8988T (cell line): ENCODE results near the gene HNRNPA2B1.
"Not testable (repeated sequence)": the region's sequence is repeated elsewhere in the genome, so short reads cannot be mapped to it uniquely, and the experiment has no call there.

Source experiments
- DNase-seq: peaks from one replicate; pipeline ENCODE4 v3.0.0; 2011

Gene HNRNPA2B1

DNA sequence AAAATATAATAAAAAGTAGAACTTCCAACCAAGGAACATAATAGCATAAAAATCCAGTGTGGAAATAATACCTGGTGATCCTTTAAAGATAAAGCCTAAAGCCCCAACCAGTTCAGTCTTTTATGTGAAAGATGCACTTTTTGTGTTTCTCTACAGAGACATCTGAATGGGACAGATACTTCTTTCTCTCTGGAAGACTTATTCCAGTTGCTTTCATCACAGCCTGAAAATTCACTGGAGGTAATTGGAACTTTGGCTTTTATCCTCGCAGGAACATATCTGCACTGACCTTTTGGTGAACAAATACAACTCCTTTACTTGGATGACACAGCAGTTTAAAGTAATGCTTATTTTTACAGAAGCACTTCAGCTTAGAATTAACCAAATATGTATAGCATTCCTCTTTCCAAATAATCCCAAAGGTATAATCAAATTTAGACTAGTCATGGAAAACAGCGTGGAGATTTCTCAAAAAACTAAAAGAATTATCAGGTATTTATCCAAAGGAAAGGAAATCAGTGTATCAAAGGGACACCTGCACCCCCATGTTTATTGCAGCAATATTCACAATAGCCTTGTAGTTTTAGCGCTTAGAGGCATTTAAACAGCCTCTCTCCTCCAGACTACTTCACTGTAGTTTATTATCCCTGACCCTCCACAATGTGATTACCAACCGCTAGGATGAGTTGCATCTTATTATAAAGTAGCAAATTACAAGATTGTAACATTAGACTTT is 16.8 kb downstream of the HNRNPA2B1 start:
- DNase-seq, result no peak

DNA sequence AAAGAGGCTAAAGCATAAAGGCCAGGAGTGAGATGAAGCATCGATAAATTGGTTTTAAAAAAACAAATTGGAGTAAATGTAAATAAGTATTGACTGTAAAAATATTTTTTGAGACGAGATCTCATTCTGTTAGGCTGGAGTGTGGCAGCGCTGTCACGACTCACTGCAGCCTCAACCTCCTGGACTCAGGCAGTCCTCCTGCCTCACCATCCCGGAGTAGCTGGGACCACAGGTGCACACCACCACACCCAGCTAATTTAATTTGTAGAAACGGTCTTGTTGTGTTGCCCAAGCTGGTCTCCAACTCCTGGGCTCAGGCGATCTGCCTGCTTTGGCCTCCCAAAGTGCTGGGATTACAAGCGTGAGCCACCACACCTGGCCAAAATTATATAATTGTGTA is 17.8 kb downstream of the HNRNPA2B1 start:
- DNase-seq, result no peak

DNA sequence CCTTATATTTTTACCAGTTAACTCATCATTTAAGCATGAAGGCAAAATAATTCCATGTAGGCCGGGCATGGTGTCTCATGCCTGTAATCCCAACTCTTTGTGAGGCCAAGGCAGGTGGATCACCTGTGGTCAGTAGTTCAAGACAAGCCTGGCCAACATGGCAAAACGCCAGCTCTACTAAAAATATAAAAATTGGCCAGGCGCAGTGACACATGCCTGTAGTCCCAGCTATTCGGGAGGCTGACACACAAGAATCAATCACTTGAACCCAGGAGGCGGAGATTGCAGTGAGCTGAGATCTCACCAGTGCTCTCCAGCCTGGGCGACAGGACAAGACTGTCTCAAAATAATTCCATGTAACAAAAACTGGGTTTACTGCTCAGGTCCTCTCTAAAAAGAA is 18.3 kb downstream of the HNRNPA2B1 start:
- DNase-seq, result no peak

DNA sequence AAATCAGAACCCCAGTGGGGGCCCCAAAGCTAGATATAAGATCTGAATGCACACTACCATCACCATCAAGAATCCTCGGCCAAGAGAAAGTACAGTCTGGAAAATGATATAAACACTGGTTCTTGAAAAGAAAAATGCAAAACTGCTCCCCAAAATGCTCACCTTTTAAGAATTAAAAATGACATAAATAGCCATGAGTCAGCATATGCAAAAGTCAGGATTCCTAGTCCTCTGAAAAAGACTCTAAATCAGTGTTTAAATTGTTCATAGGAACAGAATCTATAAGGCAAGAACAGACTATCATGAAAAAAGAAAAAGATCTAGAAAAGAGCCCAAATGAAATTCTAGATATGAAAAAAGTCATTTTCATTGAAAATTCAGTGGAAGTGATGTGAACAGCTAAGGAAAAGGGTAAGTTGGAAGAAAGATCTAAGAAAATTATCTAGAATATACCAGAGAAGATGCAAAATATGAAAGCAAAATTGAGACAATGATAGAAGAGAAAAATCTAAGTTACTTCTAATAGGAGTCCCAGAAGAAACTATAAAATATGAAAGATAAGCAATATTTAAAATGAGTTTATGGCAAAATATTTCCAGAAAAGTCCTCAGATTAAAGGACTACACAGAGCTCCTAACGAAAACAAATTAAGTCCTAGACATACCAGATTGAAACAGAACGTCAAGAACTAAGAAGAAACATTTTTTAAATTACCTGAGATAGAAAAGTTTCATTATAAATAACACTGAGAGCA is 18.9 kb downstream of the HNRNPA2B1 start:
- DNase-seq, result no peak

DNA sequence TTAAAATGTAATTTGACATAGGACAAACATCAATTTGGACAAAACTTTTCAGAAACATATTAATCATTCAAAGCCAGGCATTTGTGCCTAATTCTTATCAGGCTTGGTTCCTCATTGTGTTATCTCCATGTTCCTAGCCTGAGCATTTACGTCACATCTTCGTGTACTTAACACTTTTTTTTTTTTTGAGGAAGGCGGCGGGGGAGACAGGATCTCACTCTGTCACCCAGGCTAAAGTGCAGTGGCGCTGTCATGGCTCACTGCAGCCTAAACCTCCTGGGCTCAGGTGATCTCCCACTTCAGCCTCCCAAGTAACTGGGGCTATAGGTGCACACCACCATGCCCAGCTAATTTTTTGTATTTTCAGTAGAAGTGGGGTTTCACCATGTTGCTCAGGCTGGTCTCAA is 19.8 kb downstream of the HNRNPA2B1 start:
- no peak for DNase-seq

DNA sequence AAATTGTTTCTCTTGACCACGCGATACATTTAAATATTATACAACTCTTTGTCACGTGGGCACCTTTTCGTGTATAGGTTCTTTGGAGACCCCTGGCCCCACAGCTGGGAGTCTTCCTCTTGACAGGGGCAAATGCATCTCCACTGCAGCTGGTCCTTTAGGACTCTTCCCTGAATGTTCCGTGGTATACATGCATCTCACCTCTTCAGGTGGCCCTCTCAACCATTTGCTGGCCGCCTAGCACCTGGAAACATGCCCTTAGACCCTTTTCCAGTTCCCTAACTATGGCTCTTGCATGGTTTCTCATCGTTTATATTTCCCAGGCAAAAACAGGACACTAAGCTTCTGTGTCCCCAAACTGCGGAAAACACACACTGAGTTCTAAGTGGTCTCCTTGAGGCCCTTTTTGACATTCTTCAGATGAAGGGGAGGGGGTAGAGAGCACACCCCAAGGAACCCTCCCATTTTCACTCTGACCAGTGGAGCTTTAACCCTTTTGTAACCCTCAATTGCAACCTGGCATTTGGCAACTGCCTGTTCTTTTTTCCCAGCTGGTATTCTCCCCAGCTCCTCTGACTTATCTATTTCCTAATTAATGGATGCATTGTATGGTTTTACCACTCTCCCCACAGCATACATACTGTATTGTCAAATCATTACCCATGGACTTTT is 20.6 kb downstream of the HNRNPA2B1 start:
- DNase-seq, result no peak

DNA sequence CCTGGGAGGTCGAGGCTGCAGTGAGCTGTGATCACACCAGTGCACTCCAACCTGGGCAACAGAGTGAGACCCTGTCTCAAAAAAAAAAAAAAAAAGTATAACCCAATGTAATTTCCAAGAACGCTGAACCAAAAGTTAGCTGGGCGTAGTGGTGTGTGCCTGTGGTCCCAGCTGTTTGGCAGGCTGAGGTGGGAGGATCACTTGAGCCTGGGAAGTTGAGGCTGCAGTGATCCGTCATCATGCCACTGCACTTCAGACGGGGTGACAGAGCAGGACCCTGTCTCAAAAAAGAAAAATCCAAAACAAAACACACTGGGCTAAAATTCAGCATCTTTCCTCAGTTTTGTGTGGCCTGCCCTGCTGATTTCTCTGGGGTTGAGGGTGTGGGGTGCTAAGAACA is 21.1 kb downstream of the HNRNPA2B1 start:
- DNase-seq, result no peak

DNA sequence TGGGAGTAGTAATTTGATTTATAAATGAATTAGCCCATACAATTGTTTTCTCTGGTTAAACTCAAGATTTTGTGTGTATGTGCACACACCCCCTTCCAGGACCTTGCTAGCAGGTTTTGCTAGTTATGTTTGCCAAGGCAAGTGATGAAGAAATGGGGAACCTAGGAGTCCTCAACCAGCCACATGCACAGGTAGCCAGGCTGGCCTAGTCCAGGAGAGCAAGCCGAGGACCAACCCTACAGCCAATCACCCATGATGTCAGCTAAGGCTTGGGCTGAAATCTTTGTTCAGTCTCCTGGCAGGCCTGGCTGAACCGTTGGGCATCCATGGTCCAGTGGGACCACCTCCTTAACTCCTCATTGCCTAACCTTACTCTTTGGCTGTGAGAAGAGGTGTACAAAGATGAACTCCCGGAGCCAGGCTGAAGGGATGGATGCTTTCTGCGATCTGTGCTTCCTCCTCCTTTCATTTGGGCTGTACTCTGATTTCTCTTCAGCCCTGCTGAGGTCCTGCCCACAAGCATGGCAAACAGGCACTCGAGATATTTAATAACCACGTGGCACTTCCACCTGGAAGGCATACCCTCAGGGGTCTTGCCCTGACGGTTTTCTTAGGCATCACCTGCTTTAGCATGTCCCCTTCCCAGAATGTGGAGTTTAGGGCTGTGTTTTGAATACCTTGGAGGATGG is 22.1 kb downstream of the HNRNPA2B1 start:
- DNase-seq, result no peak

DNA sequence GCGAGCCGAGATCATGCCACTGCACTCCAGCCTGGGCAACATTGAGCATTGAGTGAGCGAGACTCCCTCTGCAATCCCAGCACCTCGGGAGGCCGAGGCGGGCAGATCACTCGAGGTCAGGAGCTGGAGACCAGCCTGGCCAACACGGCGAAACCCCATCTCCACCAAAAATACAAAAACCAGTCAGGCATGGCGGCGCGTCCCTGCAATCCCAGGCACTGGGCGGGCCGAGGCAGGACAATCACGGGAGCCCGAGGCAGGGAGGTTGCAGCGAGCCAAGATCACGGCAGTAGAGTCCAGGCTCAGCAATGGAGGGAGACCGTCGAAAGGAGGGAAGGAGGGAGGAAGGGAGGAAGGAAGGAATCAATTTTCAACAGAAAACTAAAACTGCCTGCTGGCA is 23.3 kb downstream of the HNRNPA2B1 start:
- not testable (repeated sequence) for DNase-seq

DNA sequence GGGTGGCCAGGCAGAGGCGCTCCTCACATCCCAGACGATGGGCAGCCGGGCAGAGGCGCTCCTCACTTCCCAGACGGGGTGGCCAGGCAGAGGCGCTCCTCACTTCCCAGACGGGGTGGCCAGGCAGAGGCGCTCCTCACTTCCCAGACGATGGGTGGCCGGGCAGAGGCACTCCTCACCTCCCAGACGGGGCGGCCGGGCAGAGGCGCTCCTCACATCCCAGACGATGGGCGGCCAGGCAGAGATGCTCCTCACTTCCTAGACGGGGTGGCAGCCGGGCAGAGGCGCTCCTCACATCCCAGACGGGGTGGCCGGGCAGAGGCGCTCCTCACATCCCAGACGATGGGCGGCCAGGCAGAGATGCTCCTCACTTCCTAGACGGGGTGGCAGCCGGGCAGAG is 23.9 kb downstream of the HNRNPA2B1 start:
- not testable (repeated sequence) for DNase-seq

DNA sequence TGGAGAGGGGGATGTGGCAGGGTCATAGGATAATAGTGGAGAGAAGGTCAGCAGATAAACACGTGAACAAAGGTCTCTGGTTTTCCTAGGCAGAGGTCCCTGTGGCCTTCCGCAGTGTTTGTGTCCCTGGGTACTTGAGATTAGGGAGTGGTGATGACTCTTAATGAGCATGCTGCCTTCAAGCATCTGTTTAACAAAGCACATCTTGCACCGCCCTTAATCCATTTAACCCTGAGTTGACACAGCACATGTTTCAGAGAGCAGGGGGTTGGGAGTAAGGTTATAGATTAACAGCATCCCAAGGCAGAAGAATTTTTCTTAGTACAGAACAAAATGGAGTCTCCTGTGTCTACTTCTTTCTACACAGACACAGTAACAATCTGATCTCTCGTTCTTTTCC is 24.6 kb downstream of the HNRNPA2B1 start:
- DNase-seq, result not testable (repeated sequence)

DNA sequence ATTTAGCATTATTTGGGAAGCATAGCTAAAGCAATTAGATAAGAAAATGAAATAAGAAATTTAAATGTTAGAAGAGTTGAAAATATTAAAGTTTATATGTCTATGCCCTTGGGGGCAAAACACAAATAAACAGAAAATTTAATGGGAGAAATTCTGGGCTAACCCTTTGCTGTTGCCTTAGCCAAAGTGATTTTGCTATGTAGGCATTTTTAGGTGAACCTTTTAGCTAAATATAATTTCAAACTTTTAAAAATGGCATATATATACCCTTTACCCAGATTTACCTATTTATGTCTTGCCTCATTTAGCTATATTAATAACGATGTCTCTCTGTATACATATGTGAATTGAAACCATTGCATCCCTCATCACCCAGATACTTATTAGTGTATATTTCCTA is 28.5 kb downstream of the HNRNPA2B1 start:
- DNase-seq, result no peak

DNA sequence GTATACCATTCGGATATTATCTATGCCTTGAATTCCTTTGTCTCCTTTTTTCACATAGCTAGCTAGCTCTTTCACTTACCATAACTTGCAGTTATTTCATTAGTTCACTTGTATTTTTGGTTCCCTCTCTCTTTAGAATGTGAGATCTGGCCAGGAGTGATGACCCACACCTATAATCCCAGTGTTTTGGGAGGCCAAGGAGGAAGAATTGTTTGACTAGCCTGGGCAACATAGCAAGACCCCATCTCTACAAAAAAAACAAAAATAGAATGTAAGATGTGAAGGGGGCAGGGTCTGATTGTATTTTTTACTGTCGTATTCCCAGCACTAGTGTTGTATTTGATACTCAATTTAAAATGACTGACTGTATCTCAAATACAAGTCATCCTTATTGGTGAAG is 28.9 kb downstream of the HNRNPA2B1 start:
- DNase-seq, result no peak

DNA sequence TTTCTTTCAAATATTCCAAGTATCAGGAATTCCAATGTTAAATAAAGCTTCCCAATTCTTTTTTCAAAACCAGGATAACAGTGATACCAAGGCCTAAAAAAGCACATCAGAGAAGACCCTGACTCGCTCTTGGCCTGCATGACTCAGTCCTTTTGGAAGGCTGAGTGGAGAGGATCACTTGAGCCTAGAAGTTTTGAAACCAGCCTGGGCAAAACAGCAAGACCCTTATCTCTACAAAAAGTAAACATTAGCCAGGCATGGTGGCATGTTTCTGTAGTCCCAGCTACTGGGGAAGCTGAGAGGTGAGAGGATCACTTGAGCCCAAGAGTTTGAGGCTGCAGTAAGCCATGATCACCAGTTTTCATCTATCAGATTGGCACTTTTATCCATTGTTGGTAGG is 29.9 kb downstream of the HNRNPA2B1 start:
- DNase-seq, result no peak

DNA sequence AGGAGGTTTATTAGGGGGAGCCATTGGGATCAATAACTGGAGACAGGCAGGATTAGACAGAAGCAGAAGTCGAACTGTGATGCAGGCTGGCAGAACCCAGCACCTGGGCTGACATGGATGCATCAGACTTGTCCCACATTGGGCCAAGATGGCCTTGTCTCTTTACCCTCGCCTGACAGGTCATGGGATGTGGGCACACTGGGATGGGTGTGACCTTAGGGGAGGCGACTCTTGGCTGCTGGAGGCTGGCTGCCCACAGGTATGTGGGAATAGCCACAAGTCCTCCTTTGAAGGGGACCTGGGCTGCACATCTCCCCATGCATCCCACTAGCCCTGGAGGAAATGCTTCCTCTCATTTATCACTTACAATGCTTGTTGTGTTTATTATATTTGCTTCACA is 31.3 kb downstream of the HNRNPA2B1 start:
- DNase-seq, result no peak

DNA sequence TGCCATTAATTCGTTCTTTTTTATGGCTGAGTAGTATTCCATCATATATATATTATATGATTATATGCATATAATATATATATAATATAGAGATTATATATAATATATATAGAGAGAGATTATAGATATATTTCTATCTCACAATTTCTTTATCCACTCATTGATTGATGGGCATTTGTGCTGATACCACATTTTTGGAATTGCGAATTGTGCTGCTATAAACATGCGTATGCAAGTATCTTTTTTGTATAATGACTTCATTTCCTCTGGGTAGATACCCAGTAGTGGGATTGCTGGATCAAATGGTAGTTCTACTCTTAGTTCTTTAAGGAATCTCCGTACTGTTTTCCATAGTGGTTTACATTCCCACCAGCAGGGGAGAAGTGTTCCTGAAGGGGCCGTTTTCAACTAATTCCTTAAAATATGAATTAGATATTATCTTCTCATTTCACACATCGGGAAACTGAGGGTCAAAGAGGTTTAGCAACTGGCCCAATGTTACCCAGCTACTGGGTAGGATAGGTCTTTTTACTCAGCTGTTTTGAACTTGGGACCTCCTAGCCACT is 32.0 kb downstream of the HNRNPA2B1 start:
- no peak for DNase-seq

DNA sequence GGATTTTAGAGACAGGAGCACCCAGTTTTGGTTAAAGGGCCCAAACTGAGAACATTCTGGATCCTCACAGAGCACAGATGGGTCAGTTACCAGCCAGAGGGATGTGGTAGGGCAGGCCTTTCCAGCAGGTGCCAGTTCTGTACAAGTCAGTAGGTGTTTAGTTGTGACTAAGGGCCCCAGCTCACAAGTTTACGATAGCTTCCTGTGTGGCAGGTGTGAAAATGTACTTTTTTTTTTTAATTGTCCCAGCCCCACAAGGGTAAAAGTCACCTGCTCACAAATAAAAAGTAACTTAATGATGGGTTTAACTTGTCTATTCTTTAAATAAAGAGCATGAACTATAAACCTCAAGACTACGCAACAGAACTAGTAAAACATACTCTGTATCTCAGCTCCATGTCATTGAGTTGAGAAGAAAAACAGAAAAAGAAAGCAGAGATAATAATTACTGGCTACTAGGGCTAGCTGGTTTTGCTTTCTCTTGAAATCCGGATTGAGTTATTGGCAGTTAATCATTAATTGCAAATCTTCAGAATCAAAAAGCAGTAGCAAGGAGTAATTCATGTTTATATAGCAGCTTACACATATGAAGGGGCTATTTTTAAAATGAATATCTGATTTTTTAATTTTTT is 33.1 kb downstream of the HNRNPA2B1 start:
- no peak for DNase-seq

DNA sequence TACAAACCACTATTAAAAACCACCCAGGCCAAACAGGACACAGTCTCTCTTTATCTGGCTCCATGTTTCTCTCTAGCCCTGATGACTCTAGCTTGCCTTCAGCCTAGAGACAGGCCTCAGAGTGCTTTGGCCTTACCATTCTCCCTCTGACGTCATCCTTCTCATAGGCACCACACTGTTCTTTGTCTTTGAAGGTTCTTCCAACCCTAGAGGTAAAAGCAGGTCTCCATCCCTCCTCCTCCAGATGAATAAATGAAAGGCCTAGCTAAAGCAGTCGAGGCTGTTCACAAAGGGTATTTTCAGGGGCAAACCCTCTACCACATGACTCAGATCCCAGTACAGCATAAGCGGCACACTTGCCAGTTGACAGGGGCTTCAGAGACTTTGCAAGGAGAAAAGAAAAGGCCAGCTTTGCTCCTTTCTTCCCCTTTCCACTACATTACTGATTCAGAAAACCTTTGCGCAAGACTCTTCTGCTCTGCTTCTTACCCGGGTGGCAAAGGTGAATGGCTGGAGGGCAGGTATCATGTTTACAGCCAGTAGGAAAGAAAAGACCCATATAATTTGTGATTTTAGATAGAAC is 33.8 kb downstream of the HNRNPA2B1 start:
- DNase-seq, result no peak

DNA sequence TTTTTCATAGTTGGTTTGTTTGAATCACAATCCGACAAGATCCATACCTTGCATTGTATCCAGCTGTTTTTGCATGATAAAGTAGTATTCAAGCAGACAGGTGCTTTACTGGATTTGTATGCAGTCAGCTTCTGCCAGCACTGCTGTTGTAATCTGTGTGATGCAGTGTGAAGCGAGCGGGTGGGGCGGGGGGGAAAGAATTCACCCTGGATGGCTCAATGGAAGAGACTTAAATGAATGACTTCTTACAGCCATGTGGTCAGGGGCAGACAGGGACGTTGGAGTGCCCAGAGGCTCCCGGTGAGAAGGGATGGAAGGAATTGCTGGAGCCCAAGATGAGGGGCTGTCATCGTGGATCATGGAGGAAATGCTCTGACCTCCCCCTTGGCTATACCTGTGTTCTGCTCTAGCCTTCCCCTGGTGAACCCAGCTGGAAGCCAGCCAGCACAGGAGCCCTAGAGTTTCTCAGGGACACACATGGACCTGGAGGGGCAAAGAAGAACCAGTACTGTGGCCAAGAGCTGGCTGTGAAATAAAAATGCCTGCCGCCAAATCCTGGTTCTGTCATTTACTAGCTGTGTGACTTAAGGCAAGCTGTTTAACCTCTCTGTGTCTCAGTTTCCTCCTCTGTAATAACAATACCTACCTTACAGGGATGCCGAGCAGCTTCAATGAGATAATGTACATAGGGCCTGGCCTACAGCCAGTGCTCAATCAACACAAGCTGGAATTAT is 34.4 kb downstream of the HNRNPA2B1 start:
- no peak for DNase-seq

DNA sequence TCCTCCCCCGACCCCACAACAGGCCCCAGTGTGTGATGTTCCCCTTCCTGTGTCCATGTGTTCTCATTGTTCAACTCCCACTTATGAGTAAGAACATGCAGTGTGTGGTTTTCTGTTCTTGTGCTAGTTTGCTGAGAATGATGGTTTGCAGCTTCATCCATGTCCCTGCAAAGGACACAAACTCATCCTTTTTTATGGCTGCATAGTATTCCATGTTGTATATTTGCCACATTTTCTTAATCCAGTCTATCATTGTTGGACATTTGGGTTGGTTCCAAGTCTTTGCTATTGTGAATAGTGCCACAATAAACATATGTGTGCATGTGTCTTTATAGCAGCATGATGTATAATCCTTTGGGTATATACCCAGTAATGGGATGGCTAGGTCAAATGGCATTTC is 36.7 kb downstream of the HNRNPA2B1 start:
- DNase-seq, result not testable (repeated sequence)

DNA sequence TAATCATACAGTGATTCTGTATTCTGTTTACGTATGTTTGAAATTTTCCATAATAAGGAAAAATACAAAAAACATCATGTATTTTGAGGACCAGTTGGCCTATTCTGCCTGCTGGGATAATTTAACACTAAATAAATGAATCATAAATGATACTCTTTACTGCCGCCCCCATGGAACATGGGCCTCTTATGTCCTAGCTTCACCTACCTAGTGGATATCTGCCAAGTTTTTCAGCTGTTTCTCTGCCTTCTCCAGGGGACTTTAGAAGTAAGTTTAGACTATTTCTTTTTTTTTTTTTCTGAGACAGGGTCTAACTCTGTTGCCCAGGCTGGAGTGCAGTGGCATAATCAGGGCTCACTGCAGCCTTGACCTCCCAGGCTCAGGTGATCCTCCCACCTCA is 38.1 kb downstream of the HNRNPA2B1 start:
- no peak for DNase-seq
